Measurements from ENCODE around the gene KCND2. TPM values are rescaled to one million over a fixed set of nuclear protein-coding genes. Genes with fewer than 3 reads are reported as not detected.

The KCND2 gene
- 137 TPM for total RNA-seq

DNA sequence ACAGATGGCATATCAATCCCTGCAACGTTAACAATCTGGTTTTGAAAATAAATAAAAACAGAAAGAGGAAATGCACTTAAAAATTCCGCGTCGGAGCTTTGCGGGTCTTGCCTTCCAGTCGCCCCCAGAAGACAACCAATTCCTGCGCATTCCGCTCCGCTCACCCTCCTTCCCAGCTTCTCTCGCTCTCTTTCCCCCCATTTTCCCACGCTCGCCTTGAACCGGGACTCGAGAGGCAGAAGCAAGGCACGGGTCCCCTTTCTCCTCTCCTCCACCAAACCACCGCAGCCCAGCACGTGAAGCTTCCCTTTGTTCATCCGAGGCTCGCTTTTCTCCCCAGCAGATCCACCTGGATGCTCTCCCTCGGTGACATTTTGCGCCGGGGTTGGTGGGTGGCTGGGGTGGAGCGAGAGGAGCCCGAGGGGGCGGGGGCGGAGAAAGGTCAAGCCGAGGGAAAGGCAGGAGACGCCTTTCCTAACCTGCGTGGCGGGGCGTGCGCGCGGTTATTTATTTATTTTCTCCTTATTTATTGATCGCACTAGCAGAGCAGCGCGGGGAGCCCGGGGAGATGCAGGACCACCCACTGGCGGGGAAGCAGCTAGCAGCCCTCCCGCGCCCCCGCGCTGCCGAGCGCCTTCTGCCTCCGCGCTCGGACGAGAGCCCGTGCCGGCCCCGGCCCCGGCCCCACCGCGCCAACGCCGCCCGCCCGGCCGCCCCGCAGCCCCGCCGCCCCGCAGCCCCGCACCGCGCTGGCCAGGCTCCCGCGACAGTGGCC lies at the start of gene KCND2:
KCND2 (plus strand) TSS at position 475 of the 775 bp plus-strand sequence.

Small RNAs within 50 kb of the gene (small RNA-seq; reads per million reads assigned to genes)
- gene RNU6-581P = not detected

Measured in diencephalon (tissue), 1 donor.